MG63 (cell line): ENCODE results near the gene RSBN1L. TPM values are rescaled to one million over a fixed set of nuclear protein-coding genes. Genes with fewer than 3 reads are reported as not detected.

Source experiments
- DNase-seq: peaks from one replicate; pipeline ENCODE4 v3.0.0-alpha.2; 2020
- H3K27me3 ChIP-seq: fragments of 250-450 bp; sonication (Bioruptor Pico); 2 replicates; pipeline ENCODE4 v1.5.1; 2020; ENCODE audit warnings: mild to moderate bottlenecking, moderate library complexity
- H3K36me3 ChIP-seq: fragments of 250-450 bp; sonication (Bioruptor Pico); 2 replicates; pipeline ENCODE4 v1.5.1; 2020; ENCODE audit warnings: mild to moderate bottlenecking, moderate library complexity
- H3K4me3 ChIP-seq: fragments of 250-450 bp; sonication (Bioruptor Pico); 2 replicates; pipeline ENCODE4 v1.5.1; 2020; ENCODE audit warnings: mild to moderate bottlenecking, moderate library complexity
- H3K9me3 ChIP-seq: fragments of 250-450 bp; sonication (Bioruptor Pico); 2 replicates; pipeline ENCODE4 v1.5.1; 2020; ENCODE audit warnings: mild to moderate bottlenecking, moderate library complexity
- total RNA-seq: library from RNA; depleted of rRNA; stranded (reverse); fragments of >200 nt; shearing (Covaris generic); gene quantifications from 2 replicates; pipeline ENCODE4 v1.2.3, GENCODE V29; 2014; ENCODE audit warnings: low replicate concordance

The RSBN1L gene
- total RNA-seq, 1 experiment from 2014 or later, result 19.1 TPM

GRCh38 chr7:77800158-77800557 lies 103.9 kb downstream of the RSBN1L start:
- H3K9me3 ChIP-seq, result no peaks in the 10 kb centered on the region
- no peak for DNase-seq
- no peaks in the 10 kb centered on the region for H3K27me3 ChIP-seq
- H3K4me3 ChIP-seq, result peak overlapping the region; percentile 91
- H3K36me3 ChIP-seq, result no peaks in the 10 kb centered on the region; the same call in 1 of the 2 replicates

GRCh38 chr7:77800730-77801129 lies 104.5 kb downstream of the RSBN1L start:
- Histone ChIP-seq H3K4me3 (no peak overlapping the region), H3K9me3 (peaks cover 6% of the 10 kb centered on the region; the same call in 1 of the 2 replicates), H3K36me3 (peaks cover 4% of the 10 kb centered on the region), H3K27me3 (no peaks in the 10 kb centered on the region)
- DNase-seq, result no peak

- DNase-seq, result no peak
- no peak overlapping the region for H3K4me3 ChIP-seq
- H3K36me3 ChIP-seq, result peaks cover 4% of the 10 kb centered on the region
Observed at GRCh38 chr7:77802557-77803405, 106.5 kb downstream of the RSBN1L start.

DNA sequence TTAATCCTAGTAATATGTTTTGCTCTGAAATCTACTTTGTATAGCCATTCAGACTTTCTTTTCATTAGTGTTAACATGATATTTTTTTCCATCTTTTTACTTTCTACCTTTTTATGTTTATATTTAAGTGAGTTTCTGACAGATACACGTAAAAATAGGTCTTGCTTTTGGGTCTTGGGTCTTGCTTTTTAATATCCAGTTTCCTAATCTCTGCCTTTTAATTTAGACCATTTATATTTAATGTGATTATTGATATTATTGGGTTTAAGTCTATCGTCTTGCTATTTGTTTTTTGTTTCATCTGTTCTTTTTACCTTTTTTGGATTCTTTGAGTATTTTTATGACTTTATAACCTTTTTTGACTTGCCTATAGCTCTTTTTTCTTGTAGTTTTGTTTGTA lies 110.2 kb downstream of the RSBN1L start:
- Histone ChIP-seq H3K36me3 (peaks cover 4% of the 10 kb centered on the region), H3K9me3 (peaks cover 18% of the 10 kb centered on the region), H3K27me3 (no peaks in the 10 kb centered on the region), H3K4me3 (no peak overlapping the region)
- DNase-seq, result no peak

More at GRCh38 chr7:77802557-77803405, 106.5 kb downstream of the RSBN1L start:
- H3K9me3 ChIP-seq, result peaks cover 18% of the 10 kb centered on the region
- no peaks in the 10 kb centered on the region for H3K27me3 ChIP-seq

DNA sequence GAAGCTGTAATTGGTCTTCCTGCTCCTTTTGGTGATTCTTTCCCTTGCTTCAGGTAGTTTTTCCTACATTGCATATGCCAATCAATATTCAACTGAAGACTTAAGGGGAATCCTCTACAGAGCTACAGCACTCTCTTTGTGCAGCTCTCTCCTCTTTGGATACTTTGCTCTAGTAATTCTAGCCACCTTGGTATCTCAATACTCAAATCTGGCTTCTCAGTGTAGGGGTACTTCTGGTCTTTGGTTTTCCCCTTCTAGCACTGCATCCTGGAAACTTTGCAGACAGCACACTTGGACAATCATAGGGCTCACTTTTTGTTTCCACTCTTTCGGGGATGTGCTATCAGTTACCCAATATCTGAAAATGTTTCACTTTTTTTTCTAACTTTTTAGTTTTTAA lies 112.3 kb downstream of the RSBN1L start:
- no peak for DNase-seq
- no peaks in the 10 kb centered on the region for H3K27me3 ChIP-seq
- H3K9me3 ChIP-seq, result peaks cover 21% of the 10 kb centered on the region
- H3K4me3 ChIP-seq, result no peak overlapping the region
- peaks cover 4% of the 10 kb centered on the region for H3K36me3 ChIP-seq

- Histone ChIP-seq H3K4me3 (no peak overlapping the region), H3K36me3 (peaks cover 6% of the 10 kb centered on the region; the same call in 1 of the 2 replicates), H3K9me3 (peaks cover 12% of the 10 kb centered on the region), H3K27me3 (no peaks in the 10 kb centered on the region)
- DNase-seq, result no peak
Observed at GRCh38 chr7:77811516-77812289, 115.4 kb downstream of the RSBN1L start.

DNA sequence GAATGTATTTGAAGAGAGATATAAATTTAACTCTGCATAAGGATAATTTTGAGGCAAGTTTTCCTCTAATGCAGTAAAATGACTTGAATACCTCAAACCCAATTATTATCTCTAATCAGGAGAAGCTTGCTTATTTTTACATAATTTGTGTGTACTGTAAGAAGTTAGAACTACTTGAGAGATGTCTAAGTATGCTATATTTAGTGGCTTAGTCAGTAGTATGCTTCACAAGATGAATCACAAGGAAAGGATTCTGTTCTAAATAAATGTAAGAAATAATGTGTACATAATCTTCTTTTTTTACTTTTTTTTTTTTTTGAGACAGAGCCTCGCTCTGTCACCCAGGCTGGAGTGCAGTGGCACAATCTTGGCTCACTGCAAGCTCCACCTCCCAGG lies 116.0 kb downstream of the RSBN1L start:
- Histone ChIP-seq H3K9me3 (peaks cover 11% of the 10 kb centered on the region; the same call in 1 of the 2 replicates), H3K4me3 (no peak overlapping the region), H3K27me3 (no peaks in the 10 kb centered on the region), H3K36me3 (peaks cover 12% of the 10 kb centered on the region; the same call in 1 of the 2 replicates)
- no peak for DNase-seq

DNA sequence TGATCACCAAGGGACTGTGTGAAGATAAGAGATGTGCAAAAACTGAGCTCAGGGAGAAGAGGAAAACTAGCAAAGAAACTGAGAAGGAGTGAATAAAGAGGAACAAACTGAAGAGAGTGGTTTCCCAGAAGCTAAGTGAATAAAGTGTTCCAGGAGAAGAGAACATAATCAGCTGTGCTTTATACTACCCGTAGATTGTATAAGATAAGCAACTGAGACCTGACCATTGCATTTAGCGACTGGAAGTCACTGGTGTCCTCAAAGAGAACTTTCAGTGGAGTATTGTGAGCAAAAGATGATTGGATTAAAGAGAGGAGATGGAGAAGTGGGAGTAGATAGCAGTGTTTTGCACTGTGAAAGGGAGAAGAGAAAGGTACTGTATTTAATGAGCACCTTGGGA lies 116.9 kb downstream of the RSBN1L start:
- H3K9me3 ChIP-seq, result peaks cover 7% of the 10 kb centered on the region; the same call in 1 of the 2 replicates
- DNase-seq, result no peak
- H3K36me3 ChIP-seq, result peaks cover 13% of the 10 kb centered on the region; the same call in 1 of the 2 replicates
- H3K4me3 ChIP-seq, result no peak overlapping the region
- no peaks in the 10 kb centered on the region for H3K27me3 ChIP-seq

GRCh38 chr7:77819021-77819420 lies 122.8 kb downstream of the RSBN1L start:
- peaks cover 16% of the 10 kb centered on the region for H3K36me3 ChIP-seq
- H3K9me3 ChIP-seq, result peaks cover 13% of the 10 kb centered on the region; the same call in 1 of the 2 replicates
- H3K4me3 ChIP-seq, result no peak overlapping the region
- no peaks in the 10 kb centered on the region for H3K27me3 ChIP-seq
- no peak for DNase-seq

- Histone ChIP-seq H3K36me3 (peaks cover 16% of the 10 kb centered on the region), H3K9me3 (peaks cover 12% of the 10 kb centered on the region; the same call in 1 of the 2 replicates), H3K27me3 (no peaks in the 10 kb centered on the region), H3K4me3 (no peak overlapping the region)
- no peak for DNase-seq
Observed at GRCh38 chr7:77820967-77821366, 124.7 kb downstream of the RSBN1L start.

- peaks cover 10% of the 10 kb centered on the region; the same call in 1 of the 2 replicates for H3K9me3 ChIP-seq
- no peak overlapping the region for H3K4me3 ChIP-seq
- H3K27me3 ChIP-seq, result no peaks in the 10 kb centered on the region
- no peak for DNase-seq
- peaks cover 4% of the 10 kb centered on the region for H3K36me3 ChIP-seq
Observed at GRCh38 chr7:77822269-77822668, 126.0 kb downstream of the RSBN1L start.

GRCh38 chr7:77823787-77824186 lies 127.5 kb downstream of the RSBN1L start:
- Histone ChIP-seq H3K27me3 (no peaks in the 10 kb centered on the region), H3K9me3 (peaks cover 10% of the 10 kb centered on the region; the same call in 1 of the 2 replicates), H3K4me3 (no peak overlapping the region), H3K36me3 (peaks cover 3% of the 10 kb centered on the region)
- no peak for DNase-seq

DNA sequence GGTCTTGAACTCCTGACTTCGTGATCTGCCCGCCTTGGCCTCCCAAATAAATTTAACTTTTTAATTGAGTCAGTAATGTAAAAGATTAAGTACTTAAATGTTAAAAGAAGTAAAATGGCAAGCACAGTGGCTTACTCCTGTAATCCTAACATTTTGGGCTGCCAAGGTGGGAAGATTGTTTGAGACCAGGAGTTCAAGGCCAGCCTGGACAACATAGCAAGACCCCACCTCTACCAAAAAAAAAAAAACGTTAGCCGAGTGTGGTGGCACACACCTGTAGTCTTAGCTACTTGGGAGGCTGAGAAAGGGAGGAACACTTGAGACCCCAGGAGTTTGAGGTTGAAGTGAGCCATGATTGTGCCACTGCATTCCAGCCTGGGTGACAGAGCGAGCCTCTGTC lies 128.4 kb downstream of the RSBN1L start:
- Histone ChIP-seq H3K36me3 (peaks cover 3% of the 10 kb centered on the region), H3K27me3 (no peaks in the 10 kb centered on the region)
- DNase-seq, result no peak

GRCh38 chr7:77825131-77825530 lies 128.9 kb downstream of the RSBN1L start:
- Histone ChIP-seq H3K36me3 (peaks cover 3% of the 10 kb centered on the region; the same call in 1 of the 2 replicates), H3K27me3 (no peaks in the 10 kb centered on the region), H3K9me3 (0 out of 2 replicates have a peak, but pooled peaks cover 10% of the 10 kb centered on the region), H3K4me3 (no peak overlapping the region)
- DNase-seq, result no peak

More for the DNA sequence above, 128.4 kb downstream of the RSBN1L start:
- Histone ChIP-seq H3K9me3 (0 out of 2 replicates have a peak, but pooled peaks cover 10% of the 10 kb centered on the region), H3K4me3 (no peak overlapping the region)

DNA sequence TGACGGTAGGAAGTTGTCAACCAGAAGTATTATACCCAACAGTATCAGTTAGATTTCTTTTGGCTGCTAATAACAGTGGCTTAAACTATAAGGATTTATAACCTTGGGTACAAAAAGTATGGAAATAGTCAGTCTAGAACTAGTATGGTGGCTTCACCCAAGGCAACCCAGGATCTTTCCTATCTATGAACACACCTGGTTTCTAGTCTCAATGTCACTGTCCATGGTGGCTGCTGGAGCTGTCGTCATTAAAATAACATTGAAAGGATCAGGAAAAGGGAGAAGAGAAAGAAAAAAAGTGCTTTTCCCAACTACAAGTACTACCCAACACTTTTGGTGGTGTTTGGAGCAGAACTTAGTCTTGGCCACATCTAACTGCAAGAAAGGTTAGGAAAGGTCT lies 130.0 kb downstream of the RSBN1L start:
- Histone ChIP-seq H3K36me3 (no peaks in the 10 kb centered on the region; the same call in 1 of the 2 replicates), H3K4me3 (no peak overlapping the region), H3K27me3 (no peaks in the 10 kb centered on the region), H3K9me3 (0 out of 2 replicates have a peak, but pooled peaks cover 4% of the 10 kb centered on the region)
- DNase-seq, result no peak

- 0 out of 2 replicates have a peak, but pooled peaks cover 2% of the 10 kb centered on the region for H3K9me3 ChIP-seq
- H3K36me3 ChIP-seq, result no peaks in the 10 kb centered on the region
- H3K27me3 ChIP-seq, result no peaks in the 10 kb centered on the region
- H3K4me3 ChIP-seq, result no peak overlapping the region
- no peak for DNase-seq
Observed at GRCh38 chr7:77827999-77828398, 131.7 kb downstream of the RSBN1L start.
